ENCODE results near the gene SFMBT2.

The SFMBT2 gene

GRCh38 chr10:7170626-7171322 is 240.1 kb downstream of the SFMBT2 start:
- DNase-seq: no peak

GRCh38 chr10:7168414-7168813 is 242.4 kb downstream of the SFMBT2 start:
- DNase-seq: no peak

- no peak for DNase-seq
These were observed 245.2 kb downstream of the SFMBT2 start for GRCh38 chr10:7165500-7166177.

- no peak for DNase-seq
These were observed 245.9 kb downstream of the SFMBT2 start for GRCh38 chr10:7164955-7165354.

GRCh38 chr10:7162331-7162730 is 248.5 kb downstream of the SFMBT2 start:
- DNase-seq: no peak

GRCh38 chr10:7161484-7162250 is 249.2 kb downstream of the SFMBT2 start:
- no peak for DNase-seq

GRCh38 chr10:7159928-7160327 is 250.9 kb downstream of the SFMBT2 start:
- no peak for DNase-seq

- no peak for DNase-seq
These were observed 251.3 kb downstream of the SFMBT2 start for GRCh38 chr10:7159517-7159916.

- DNase-seq: peak; percentile 49
These were observed 253.7 kb downstream of the SFMBT2 start for GRCh38 chr10:7157091-7157490.

GRCh38 chr10:7153750-7154149 is 257.1 kb downstream of the SFMBT2 start:
- no peak for DNase-seq

GRCh38 chr10:7152982-7153381 is 257.9 kb downstream of the SFMBT2 start:
- no peak for DNase-seq

GRCh38 chr10:7152341-7152740 is 258.5 kb downstream of the SFMBT2 start:
- no peak for DNase-seq

- no peak for DNase-seq
These were observed 259.3 kb downstream of the SFMBT2 start for GRCh38 chr10:7151538-7151937.

GRCh38 chr10:7150349-7150748 is 260.5 kb downstream of the SFMBT2 start:
- DNase-seq: no peak

GRCh38 chr10:7146189-7146588 is 264.6 kb downstream of the SFMBT2 start:
- peak; percentile 12 for DNase-seq

GRCh38 chr10:7136016-7136415 is 274.8 kb downstream of the SFMBT2 start:
- no peak for DNase-seq

- DNase-seq: no peak
These were observed 275.6 kb downstream of the SFMBT2 start for GRCh38 chr10:7135188-7135587.

GRCh38 chr10:7134448-7134847 is 276.4 kb downstream of the SFMBT2 start:
- no peak for DNase-seq

- no peak for DNase-seq
These were observed 276.9 kb downstream of the SFMBT2 start for GRCh38 chr10:7133958-7134357.

- DNase-seq: no peak
These were observed 277.6 kb downstream of the SFMBT2 start for GRCh38 chr10:7133278-7133677.

- no peak for DNase-seq
These were observed 280.5 kb downstream of the SFMBT2 start for GRCh38 chr10:7130191-7130911.

GRCh38 chr10:7123774-7124173 is 287.1 kb downstream of the SFMBT2 start:
- DNase-seq: peak; percentile 26

GRCh38 chr10:7122561-7122960 is 288.3 kb downstream of the SFMBT2 start:
- no peak for DNase-seq

Data from hematopoietic multipotent progenitor cell treated with erythropoietin and hydrocortisone succinate and interleukin-3 and kit ligand, for 4 days (in vitro differentiated cells).